Activated effector memory CD4-positive, alpha-beta T cell treated with anti-CD3 and anti-CD28 coated beads, Interleukin-2, amount 50 U/mL, for 16 hours (primary cell): Measurements from ENCODE around the gene PNMA6F.
A peak's percentile ranks its signal among the peaks of the same experiment; 100 is the strongest.

Experiments
- DNase-seq: peaks from one replicate; pipeline ENCODE4 v3.0.0-alpha.2; 2020

The PNMA6F gene

DNA sequence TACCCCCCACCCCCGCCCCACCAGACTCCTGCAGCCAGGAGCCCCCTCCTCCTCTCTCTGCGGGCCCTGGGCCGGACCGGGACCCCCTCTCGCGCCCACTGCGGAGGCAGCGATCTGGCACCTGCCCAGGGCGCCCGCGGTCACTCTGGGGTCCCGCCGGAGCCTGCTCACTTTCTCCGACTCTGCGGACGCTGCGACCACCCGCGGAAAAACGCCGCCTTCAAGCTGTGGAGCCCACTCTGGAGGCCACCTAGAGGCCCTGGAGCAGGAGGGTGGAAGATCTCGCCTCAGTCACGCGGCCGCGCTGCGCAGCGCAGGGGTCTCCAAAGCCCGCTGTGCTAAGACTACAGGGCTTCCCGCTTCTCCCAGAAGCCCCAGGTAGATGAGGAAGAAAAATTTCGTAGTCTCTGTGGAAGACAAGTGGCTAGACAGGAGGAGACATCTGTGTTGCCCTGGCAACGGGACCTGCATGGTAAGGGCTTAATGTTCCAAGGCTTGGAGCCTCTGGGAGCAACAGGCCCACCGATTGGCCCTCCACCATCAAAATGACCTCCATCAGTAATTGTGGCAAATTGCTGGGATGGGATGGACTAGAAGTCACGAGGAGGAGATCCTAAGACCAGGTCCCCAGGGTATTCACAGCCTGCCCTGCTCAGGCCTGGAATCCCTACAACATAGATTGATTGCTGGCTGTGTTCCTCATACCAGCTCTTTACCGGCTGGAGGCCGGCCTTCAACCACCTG is at the start of gene PNMA6F:
Gene PNMA6F, minus strand, starts transcription at position 387 of the 744 bp plus-strand sequence. CDS start 1,093 bp downstream, outside the sequence.
- no peak for DNase-seq

DNA sequence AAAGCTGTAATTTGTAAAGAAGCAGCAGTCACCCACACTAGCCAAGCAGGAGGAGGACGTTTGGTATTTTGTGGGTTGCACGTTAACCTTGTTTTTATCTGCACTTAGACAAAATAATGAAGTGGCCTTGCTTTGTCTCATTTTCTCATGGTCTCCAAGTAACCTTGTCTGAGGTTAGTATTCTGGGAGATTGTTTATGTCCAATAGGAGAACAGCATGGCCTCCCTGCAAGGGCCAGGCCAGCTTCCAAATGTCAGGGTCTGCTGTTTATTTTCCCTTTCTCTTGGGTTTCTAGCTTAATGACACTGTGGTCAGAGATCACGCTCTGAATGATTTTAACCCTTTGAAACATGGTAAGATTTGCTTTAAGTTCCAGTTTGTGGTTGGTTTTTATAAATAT is 49.7 kb upstream of the PNMA6F start:
- DNase-seq, result no peak

DNA sequence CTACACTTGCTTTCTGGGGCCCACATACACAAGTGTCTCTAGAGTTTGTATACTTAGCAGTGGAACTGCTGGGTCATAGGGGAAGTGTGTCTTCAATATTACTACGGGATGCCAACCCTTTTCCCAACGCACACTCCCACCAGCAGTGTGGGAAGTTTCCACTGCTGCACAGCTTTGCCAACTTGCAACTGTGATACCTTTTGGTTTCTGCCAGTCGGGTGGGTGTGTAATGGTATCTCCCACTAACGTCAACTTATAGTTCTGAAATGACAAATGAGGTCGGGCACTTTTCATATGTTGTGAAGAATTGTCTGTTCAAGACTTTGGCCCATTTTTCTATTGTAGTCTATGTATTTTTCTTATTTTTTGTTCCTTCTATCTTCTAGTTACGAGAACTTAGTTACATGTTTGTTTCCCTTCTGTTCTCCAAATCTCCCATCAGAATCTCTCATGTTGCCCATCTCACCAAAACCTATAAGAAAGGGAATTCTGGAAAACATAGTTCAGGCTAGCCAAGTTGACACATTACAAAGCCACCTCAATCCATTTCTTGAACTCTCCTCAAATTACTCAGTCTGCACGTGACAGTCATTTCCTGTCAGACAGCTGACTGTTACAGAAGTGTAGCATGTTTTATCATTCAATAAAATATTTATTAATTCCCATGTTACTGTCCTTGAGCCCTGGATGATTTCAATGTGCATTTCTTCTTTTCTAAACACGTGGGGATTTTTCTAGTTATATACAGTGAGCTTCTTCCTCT is 48.9 kb upstream of the PNMA6F start:
- DNase-seq, result no peak

DNA sequence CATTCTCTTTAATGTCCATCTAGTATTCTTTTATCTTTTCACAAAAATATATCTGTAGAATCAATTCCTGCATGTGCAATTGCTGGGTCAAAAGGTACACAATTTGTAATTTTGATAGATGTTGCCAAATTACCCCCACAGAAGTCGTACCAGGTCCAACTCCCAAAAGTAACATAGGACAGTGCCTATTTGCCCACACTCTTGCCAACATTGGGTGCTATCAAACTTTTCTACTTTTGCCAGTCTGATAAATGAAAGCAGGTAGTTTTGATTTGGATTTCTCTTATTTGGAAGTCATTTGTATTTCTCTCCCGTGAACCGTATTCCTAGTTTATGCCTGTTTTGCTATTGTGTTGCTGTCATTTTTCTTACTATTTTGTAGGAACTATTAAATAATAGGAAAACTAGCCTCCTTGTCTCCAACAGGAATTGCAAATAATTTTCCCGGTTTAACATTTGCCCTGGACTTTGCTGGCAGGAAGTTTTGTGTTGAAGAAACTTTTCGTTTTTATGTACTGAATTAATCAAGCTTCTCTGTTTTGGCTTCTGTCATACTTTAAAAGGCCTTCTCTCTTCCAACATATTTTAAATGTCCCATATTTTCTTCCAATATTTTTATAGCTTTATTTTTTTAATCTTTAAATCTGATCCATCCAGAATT is 45.4 kb upstream of the PNMA6F start:
- DNase-seq, result no peak

DNA sequence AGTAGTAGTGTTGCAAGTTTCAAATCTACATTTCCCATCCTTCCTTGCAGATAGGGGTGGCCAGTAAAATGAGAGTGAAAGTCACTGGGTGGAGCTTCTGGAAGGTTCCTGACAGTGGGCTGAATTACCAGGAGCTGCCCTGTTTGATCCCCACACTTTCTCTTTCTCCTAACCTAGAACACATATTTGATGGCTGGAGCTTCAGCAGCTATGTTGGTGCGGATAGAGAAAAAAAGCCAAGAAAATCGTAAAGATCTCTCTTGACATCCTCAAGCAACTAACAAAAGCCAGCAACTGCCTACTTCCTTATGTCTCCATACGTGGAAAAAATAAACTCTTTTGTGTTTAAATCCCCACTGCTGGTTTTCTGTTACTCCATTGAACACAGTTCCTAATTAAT is 44.6 kb upstream of the PNMA6F start:
- DNase-seq, result no peak

DNA sequence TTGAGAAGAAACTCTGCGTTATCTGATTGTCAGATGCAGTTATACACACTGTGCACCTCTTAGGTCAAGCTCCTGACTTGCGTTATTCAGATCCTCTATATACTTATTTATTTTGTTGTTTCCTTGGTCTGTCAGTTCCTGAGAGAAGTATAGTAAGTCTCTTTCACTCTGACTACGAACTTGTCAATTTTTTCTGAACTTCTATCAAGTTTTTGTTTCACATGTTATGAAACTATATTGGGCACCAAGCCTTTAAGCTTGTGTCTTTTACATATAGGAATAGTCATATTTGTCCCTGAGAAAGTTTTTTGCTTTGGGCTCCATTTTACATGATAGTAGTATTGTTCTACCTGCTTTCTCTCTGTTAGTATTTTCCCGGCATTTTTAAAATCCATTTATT is 44.1 kb upstream of the PNMA6F start:
- no peak for DNase-seq

DNA sequence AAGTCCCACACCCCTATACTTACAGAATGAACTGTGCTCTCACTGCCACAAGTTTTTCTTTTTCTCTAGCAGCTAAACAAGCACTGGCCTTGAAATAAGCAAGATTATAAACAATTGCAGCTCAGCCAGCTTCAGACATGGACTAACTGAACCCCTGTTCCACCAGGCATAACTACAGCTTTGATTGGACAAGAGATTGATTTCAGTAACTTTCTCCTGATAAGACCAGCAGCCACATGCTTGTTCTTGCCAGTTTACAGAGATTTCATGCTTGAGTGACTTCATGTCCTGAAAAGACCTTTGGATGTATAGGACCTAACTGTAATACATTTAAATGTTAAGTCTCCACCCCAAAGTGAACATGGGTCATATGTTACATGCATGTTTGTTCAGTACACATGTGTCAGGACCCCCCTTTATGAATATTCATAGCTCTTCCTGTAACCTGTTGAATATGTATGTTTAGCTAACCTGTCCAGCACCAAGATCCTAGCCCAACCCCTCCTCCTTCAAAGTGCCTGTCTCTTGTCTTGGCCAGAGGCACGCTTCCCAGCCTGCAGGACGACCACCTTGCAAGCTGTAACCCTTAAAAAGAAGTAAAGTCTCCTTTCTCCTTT is 40.3 kb upstream of the PNMA6F start:
- DNase-seq, result no peak

DNA sequence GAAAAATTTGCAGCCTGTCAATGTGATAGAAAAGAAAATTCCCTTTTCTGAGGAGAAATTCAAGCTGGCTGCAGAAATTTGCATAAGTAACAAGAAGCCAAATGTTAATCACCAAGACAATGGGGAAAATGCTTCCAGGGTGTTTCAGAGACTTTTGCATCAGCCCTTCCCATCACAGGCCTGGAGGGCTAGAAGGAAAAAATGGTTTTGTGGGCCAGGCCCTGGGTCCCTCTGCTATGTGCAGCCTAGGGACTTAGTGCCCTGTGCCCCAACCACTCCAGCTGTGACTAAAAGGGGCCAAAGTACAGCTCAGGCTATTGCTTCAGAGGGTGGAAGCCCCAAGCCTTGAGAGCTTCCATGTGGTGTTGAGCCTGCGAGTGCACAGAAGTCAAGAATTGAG is 36.3 kb upstream of the PNMA6F start:
- no peak for DNase-seq

DNA sequence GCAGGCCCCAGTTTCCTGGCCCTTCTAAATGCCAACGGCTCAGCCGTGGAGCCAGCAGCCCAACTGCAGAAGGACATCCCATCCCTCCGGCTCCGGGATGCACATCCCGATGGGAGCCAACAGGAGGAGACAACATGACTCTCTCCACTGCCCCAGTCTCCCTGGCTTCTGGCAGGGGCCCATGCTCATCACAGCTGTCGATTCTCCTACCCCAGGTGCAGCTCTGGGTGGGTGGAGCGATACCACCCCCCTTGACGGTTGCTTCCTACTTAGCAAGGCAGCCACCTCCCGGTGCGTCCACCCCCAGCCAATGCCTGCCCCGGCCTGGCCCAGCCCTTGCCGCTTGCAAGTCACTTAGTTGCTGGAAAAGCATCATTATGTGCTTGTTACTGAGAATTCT is 31.8 kb upstream of the PNMA6F start:
- DNase-seq, result no peak

DNA sequence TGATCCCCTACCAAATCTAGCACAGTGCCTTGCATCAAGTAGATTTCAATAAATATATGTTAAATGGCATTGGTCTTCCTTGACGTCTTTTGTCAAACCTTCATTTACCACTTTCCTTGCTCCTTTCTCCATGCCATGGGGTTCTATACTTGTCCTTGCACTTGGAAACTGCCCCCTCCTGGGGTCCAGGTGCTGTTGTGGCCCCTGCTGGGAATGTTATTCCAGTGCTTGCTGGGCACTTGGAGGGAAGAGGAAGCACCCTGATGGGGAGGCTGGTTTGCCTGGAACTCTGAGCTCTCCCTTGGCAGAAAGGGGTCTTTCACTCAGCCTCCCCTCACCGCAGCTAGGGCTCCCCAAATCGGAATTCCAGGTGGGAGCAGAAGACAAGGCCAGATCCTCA is 31.3 kb upstream of the PNMA6F start:
- DNase-seq, result no peak

DNA sequence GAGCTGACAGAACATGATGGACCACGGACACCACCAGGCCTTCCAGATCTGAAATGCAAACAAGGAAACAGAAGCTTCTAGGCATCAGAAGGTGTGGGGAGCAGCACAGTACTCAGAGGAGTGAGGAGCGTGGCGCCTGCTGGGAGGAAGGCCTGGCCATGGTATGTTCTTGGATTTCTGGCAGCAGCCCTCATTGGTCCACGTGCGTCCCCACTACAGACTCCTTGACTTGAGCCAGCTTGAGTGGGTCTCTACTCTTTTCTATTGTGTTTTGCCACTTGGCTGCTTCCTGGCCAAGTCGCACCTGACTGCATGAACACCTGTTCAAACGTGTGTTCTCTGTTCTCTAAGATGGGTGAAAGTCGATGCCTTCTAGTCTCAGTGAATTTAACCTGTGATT is 30.4 kb upstream of the PNMA6F start:
- DNase-seq, result no peak

DNA sequence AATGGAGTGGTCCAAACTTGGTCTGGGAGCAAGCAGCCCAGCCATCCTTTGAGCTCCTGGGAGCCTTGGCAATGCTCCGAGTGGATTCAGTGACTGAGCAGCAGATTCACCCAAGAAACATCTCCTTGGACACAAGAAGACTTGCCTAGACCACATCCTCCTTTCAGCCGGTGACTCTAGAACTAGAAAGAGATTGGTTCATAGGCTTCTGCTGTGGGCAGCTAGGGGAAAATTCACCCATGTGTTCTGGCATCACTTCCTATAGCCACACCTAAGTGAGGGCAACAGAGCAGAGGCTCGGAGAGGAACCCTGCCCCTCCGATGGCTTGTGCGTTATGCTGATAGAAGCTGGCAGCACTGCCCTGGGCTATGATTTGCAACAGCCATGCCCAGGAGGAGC is 28.4 kb upstream of the PNMA6F start:
- no peak for DNase-seq

DNA sequence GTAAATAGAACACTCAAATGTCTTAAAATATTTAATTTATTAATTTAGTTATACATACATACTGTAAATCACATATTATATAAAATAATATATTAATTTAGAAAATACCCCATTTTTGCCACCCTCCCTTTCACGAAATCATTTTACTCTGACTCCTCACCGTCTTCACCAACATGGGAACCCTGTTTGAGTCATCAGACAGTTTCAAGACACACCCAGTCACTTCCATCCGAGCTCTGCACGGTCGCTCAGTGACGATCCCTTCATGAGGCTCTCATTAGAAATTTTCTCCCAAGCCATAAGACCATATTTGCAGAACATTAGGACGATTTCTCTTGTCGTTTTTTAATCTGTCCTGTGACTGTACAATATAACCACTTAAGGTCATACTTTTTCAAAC is 26.9 kb upstream of the PNMA6F start:
- DNase-seq, result no peak

DNA sequence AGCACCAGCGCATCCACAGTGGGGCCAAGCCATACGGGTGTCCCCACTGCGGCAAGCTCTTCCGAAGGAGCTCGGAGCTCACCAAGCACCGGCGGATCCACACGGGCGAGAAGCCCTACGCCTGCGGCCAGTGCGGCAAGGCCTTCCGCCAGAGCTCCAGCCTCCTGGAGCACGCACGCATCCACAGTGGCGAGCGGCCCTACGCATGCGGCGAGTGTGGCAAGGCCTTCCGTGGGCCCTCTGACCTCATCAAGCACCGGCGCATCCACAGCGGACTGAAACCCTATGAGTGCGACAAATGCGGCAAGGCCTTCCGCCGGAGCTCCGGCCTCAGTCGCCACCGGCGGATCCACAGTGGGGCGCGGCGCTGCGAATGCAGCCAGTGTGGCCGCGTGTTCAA is 26.0 kb upstream of the PNMA6F start:
- no peak for DNase-seq

DNA sequence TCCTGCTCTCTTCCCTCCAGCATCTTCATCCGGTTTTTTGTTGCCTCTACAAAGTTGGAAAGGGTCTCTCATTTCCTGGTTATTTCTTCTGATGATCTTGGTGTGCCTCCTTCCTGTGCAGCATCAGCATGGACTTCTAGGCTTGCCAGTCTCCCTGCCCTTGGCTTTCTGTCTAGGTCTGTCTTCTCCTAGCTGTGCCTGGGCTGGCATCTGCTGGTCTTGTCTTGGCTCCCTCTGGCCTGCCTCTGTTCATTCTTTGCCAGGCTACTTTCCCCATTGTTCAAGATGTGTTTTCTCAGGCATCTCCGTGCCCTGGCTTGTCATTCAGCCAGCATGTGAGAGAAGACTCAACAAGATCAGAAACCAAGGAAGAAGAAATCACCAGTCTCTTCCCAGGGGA is 22.1 kb upstream of the PNMA6F start:
- DNase-seq, result no peak

DNA sequence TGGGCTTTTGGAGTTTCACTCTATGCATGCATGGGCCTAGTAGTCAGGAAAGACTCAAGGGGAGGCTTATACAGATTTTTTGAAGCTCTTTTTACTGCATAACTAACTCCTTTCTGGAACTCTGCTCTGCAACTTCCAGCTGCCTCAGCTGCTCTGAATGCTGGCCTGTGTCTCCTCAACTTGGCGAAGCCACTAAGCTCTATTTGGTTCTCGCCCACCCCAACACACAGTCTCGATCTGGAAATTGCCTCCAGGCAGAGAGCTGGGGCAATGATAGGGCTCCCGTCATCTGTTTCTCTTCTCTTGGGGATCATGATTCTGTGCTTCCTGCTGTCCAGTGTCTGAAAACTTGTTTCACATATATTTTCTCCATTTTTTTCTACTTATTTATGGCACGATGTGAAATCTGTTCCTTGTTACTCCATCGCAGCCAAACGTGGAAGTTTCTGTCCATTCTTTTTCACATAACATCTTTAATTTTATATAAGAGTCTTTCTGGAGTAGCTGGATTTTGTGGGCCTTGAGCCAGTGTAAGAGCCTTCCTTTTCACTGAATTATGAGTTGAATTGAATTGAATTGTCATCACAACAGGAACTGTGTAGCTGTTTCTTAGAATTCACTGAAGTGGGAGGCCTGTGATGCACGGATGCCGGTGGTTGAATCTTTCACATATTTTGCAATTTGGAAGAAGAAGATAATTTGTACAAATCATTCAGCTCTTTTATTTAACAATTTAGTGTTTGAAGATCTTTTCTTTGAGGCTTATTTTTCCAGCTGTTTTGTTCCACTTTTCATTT is 21.4 kb upstream of the PNMA6F start:
- no peak for DNase-seq

DNA sequence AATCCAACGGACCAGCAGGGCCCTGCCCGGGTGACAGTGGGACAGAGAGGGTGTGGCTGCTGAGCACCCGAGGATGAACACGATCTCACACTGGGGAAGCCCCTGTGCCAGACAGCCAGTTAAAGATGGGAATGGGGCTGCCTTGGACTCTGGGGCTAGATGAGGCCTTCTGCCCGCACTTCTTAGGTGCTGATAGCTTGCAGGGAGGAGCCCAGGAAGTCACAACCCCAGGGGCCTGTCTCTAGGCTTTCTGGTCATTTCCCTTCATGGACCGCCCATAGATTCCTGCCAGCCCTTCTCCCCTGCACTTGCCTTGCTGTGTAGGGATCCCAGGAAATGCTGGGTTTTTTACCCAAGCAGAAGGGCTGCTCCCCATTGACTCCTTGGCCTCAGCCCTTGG is 18.5 kb upstream of the PNMA6F start:
- DNase-seq, result no peak

DNA sequence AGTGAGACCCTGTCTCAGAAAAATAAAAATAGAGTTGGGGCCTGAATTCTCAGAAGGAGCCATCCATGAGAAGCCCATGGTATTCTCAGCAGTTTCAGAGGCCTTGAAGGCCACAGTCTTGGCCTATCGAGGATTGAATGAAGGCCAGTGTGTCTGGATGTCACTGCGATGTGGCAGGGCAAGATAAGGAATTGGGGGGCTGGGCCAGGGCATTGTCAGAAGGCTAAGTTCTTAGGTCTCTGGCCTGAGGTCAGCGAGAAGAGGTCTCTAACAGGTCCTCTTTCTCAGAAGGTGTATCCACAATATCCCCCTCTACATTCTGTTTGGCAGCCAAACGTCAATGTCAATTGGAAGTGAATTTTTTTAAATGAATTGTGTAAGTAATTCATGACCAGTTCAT is 18.1 kb upstream of the PNMA6F start:
- DNase-seq, result no peak

DNA sequence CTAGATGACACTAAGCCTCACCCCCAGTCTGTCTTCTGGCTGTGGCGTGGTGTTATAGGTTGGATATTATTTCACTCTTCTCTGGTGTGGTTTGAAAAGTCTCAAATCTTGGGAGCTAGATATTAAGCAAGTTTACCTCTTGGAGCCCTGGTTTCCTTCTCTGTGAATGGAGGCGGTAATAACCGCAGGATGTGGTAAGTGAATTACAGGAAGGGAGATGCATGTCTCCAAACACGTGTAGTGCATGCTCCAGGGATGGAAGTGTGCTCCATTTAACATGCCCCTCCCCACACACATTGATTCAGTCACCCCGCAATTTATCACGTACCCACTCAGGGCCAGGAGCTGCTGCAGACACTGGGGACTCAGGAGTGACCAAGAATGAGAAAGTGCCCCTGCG is 17.3 kb upstream of the PNMA6F start:
- DNase-seq, result no peak

DNA sequence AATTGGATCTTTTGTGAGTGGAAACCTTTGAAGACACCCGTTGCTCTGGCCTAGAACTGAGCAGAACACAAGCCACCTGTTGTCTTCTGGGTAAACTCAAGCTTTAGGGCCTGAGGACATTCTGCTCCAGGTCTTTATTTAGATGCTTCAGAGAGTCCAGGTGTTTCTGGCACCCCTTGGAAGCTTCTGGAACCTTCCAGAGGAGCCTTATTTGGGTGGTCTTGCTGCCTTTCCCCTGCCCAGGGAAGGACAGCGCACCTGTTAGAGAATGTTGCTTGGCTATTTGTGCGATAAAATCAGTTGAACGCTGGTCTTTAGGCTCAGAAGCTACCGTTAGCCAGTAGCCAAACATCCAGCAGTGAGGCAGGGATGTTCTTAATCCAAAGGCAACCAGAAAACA is 15.4 kb upstream of the PNMA6F start:
- DNase-seq, result no peak

DNA sequence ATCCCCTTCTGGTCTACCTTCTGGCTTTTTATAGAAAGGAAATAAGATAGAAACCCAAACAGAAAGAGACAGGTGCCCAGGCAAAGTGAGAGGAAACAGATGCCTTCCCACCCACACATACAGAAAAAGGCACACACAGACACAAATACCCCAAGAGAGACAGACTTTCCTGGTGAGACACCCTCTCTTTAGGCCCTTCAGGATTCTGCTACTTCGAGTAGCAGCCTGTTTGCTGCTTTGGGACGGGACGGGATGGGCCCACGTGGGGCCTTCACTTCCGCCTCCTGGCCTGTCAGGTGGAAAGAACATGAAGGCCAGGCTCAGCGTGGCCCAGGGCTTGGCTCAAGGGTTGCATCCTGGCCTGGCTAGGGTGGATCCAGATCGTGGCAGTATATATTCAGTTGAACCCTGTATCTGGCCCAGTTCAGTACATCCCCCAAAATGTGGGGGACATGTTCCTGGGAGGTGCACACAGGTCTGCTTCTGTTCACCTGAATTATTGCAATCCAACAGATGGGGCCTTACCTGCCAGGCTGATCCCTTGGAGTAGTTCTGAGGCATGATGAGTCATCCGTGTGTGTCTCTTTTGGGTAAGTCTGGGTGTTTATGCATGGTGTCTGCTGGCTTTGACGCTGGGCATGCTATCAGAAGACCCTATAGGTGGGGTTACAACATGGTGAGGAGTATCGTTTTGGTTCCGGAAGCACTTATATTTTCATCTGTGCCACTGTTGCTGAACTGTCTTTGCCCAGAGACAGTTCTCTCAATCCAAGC is 14.7 kb upstream of the PNMA6F start:
- DNase-seq, result peak; percentile 64
